HG03103 (cell line): Measurements from ENCODE around the gene OR51B4.
A peak's percentile ranks its signal among the peaks of the same experiment; 100 is the strongest.
"Not testable (repeated sequence)": the region's sequence is repeated elsewhere in the genome, so short reads cannot be mapped to it uniquely, and the experiment has no call there.

Experiments used
- ATAC-seq: cut with Tn5 transposase; IDR thresholded peaks from one replicate; pipeline ENCODE4 v1.9.1; 2021; ENCODE audit warnings: low read depth; ENCODE audit not compliant: unreplicated experiment

Gene OR51B4

GRCh38 chr11:5294342-5294995 lies 7.3 kb downstream of the OR51B4 start:
- ATAC-seq, result not testable (repeated sequence)

DNA sequence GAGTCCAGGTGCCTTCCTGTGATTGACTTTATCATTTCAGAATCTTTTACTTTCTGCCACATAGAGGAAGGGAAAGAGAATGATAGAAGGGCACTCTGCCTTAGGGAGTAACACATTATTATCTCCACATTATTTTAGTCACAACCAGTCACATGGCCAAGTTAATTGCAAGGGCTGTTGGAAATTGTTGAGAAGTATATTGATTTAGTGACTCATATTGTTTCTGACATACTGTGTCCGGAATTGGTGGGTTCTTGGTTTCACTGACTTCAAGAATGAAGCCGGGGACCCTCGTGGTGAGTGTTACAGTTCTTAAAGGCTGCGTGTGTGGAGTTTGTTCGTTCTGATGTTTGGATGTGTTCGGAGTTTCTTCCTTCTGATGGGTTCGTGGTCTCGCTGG lies 8.7 kb downstream of the OR51B4 start:
- ATAC-seq, result no peak

GRCh38 chr11:5291207-5291838 lies 10.4 kb downstream of the OR51B4 start:
- ATAC-seq, result peak; percentile 98

- ATAC-seq, result no peak
These were observed 11.6 kb downstream of the OR51B4 start for GRCh38 chr11:5290106-5290505.

DNA sequence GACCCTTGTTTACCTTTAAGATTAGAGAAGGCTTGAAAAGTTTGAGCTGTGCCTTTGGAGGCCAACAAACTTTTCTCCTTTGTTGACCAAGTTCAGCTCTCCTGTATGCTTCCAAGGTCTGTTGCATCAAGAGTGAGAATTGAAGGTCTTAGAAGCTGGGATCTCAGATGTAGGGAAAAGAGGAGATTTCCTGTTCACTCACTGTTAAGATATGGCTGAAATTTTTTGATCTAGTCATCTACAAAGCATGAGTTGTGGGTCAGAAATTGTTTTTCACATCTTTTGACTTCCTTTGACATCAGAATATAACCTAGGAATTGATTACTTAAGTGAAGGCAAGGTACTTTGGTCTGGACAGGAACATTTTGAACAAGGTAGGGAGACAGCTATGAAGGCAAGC lies 12.1 kb downstream of the OR51B4 start:
- no peak for ATAC-seq

DNA sequence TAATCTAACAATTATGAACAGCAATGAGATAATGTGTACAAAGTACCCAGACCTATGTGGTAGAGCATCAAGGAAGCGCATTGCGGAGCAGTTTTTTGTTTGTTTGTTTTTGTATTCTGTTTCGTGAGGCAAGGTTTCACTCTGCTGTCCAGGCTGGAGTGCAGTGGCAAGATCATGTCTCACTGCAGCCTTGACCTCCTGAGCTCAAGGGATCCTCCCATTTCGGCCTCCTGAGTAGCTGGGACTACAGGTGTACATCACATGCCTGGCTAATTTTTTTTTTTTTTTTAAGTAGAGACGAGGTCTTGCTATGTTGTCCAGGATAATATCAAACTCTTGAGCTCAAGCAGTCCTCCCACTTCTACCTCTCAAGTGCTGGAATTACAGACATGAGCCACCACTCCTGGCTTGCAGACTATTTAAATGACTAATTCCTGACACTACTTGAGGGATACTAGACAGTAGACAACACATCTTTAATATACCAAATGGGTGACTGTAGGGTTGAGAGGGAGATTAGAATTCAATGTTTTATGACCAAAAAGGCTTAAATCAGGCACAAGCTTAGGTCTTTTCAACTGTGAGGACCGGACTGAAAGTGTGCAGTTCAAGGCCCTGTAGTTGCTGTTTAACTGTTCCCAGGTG lies 12.7 kb downstream of the OR51B4 start:
- no peak for ATAC-seq

- ATAC-seq, result no peak
These were observed 13.4 kb downstream of the OR51B4 start for GRCh38 chr11:5288108-5288905.

DNA sequence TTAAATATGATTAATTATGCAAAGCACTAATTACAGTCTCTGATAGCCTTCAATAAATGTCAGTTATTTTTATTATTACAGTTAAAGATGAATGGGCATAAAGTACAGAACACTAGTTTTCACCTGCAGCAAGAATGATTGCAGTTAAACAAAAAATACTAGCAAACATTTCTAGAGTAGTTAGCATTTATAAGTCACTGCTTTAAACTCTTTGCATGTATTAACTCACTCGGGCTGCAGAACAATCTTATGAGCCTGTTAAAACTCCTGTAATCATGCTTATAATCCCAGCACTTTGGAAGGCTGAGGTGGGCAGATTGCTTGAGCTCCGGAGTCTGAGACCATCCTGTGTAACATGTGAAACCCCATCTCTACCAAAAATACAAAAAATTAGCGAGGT lies 14.8 kb downstream of the OR51B4 start:
- ATAC-seq, result no peak

DNA sequence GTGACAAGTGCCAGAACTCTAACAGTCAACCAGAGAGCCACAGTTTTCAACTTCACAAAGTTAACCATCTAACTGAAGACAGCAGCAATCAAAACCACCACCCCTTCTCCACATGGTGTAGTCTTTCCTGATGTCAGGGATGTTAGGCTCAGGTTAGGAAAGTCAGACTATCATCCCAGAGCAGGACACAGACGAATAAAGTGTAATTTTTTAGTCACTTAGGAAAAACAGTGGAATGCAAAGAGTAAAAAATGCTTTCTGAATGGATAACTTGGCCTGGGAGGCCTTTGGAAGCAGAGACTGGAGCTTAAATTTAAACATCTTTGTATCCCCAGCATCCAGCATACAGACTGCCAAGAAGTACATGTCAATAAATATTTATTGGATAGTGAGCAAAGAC lies 15.4 kb downstream of the OR51B4 start:
- no peak for ATAC-seq

DNA sequence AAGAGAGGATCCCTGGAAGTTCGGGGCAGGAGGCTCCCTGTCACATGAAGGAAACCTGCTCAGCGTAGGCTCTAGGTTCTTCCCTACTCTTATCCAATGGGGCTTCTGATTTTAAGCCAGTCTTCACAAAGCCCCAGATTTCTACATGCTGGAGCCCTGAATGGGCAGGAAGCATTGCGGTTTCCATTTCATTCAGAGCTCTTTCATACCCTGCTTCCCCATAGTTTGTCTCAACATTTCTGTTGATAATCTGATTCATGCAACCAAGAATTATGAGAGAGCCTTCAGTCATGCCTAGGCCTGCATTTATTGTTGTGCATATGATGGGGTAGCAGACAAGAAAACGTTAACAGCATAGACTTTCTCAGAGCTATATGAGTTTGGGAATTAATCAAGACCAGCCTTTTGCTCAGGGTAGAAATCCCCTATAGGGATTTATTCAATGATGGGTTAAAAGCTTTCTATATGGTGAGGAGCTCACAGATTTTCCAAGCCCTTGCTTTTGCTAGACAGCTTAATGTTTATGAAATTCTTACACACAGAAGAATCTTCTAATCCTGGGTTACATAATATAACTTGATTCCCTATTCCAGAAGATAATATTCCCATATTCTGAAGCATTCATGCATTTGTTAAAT lies 15.9 kb downstream of the OR51B4 start:
- no peak for ATAC-seq

DNA sequence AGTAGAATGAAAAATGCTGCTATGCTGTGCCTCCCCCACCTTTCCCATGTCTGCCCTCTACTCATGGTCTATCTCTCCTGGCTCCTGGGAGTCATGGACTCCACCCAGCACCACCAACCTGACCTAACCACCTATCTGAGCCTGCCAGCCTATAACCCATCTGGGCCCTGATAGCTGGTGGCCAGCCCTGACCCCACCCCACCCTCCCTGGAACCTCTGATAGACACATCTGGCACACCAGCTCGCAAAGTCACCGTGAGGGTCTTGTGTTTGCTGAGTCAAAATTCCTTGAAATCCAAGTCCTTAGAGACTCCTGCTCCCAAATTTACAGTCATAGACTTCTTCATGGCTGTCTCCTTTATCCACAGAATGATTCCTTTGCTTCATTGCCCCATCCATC lies 17.1 kb downstream of the OR51B4 start:
- no peak for ATAC-seq

DNA sequence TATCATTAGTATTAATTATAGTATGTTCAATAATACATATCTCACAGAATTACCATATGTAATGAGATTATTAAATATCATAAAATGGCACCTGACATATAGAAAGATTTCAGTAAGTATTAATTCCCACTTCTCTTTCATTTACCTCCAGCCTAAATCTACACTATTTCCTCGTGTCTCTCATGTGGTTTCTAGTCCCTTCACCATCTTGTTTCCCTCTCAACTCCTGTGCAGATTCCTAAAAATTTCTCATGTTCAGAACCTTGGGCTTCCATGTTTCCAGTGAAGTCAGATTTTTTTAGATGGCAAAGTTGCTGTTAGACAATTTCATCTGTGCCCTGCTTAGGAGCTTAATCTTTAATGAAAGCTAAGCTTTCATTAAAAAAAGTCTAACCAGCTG lies 17.9 kb downstream of the OR51B4 start:
- ATAC-seq, result no peak

- no peak for ATAC-seq
These were observed 18.7 kb downstream of the OR51B4 start for GRCh38 chr11:5283086-5283485.

- no peak for ATAC-seq
These were observed 19.1 kb downstream of the OR51B4 start for GRCh38 chr11:5282628-5283027.

DNA sequence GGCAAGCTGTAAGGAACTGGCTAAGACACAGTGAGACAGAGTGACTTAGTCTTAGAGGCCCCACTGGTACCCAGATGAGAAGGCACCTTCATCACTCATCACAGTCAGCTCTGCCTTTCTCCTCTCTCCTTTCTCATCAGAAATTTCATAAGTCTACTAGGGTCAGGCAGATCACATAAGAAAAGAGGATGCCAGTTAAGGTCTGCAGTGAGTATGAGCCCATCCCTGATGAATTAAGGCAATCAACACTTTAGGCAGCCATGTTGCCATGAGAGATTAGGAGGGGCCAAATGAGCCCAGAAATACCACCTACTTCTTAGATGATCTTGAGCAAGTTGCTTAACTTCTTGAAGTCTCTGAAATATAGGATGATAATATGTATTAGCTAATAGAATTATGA lies 20.1 kb downstream of the OR51B4 start:
- ATAC-seq, result no peak

DNA sequence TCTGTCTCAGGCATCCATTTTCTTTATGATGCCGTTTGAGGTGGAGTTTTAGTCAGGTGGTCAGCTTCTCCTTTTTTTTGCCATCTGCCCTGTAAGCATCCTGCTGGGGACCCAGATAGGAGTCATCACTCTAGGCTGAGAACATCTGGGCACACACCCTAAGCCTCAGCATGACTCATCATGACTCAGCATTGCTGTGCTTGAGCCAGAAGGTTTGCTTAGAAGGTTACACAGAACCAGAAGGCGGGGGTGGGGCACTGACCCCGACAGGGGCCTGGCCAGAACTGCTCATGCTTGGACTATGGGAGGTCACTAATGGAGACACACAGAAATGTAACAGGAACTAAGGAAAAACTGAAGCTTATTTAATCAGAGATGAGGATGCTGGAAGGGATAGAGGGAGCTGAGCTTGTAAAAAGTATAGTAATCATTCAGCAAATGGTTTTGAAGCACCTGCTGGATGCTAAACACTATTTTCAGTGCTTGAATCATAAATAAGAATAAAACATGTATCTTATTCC lies 21.1 kb downstream of the OR51B4 start:
- ATAC-seq, result peak; percentile 85

DNA sequence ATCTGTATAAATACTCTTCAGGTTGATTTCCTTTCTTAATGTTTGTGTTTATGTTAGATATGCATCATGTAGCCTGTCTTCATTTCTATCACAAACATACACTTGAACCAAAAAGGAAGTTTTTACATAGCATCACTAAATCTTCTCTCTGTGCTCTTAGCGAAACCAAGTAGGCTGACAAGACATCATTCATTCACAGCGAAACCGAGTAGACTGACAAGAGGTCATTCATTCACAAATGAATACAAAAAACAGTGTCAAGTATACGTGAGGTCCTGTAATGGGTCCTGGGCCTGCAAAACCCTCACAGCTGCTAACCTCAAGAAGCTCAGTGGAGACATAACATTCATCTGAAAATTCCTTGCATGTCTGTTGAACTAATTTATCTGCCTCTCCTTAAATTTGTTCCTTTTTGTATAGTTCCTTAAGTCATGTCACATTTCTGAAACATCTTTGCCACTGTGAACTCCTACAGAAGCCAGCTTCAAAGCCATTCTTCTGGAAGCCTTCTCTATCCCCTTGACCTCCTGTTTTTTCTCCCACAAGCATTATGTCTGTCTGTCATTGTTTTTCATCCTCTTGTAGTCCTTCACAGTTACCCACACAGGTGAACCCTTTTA lies 22.2 kb downstream of the OR51B4 start:
- no peak for ATAC-seq

- peak; percentile 36 for ATAC-seq
These were observed 23.9 kb downstream of the OR51B4 start for GRCh38 chr11:5277807-5278382.

GRCh38 chr11:5276697-5277096 lies 25.0 kb downstream of the OR51B4 start:
- no peak for ATAC-seq
